OCI-LY1 (cell line): ENCODE results near the gene ITIH3.

Source experiments
- H2AFZ ChIP-seq: fragments of 200-600 bp; sonication (generic), shearing (Covaris generic); 2 replicates; pipeline ENCODE4 v1.6.0; 2014; ENCODE audit warnings: antibody characterized with exemption, mild to moderate bottlenecking, low read length
- H3F3A ChIP-seq: fragments of 200-600 bp; sonication (generic), shearing (Covaris generic); 2 replicates; pipeline ENCODE4 v1.6.0; 2014; ENCODE audit warnings: mild to moderate bottlenecking, antibody characterized with exemption, low read length, moderate library complexity; ENCODE audit not compliant: insufficient read depth
- H3K27ac ChIP-seq: fragments of 200-600 bp; sonication (generic); 2 replicates; pipeline ENCODE4 v1.5.1; 2014; ENCODE audit warnings: low read length, mixed run types, mild to moderate bottlenecking, low read depth; ENCODE audit not compliant: poor library complexity, severe bottlenecking
- H3K27me3 ChIP-seq: fragments of 200-600 bp; sonication (generic); 2 replicates; pipeline ENCODE4 v1.6.0; 2014; ENCODE audit warnings: antibody characterized with exemption, mild to moderate bottlenecking, low read length, moderate library complexity; ENCODE audit not compliant: insufficient read depth
- H3K36me3 ChIP-seq: fragments of 200-600 bp; sonication (generic); 2 replicates; pipeline ENCODE4 v1.6.1; 2014; ENCODE audit warnings: mild to moderate bottlenecking, antibody characterized with exemption, low read length, moderate library complexity, mixed read lengths; ENCODE audit not compliant: insufficient read depth
- H3K4me1 ChIP-seq: fragments of 200-600 bp; sonication (generic); 2 replicates; pipeline ENCODE4 v1.5.1; 2014; ENCODE audit warnings: mild to moderate bottlenecking, low read length, moderate library complexity; ENCODE audit not compliant: insufficient read depth, severe bottlenecking
- H3K4me2 ChIP-seq: fragments of 200-600 bp; sonication (generic), shearing (Covaris generic); 2 replicates; pipeline ENCODE4 v1.6.1; 2014; ENCODE audit warnings: low read length
- H3K4me3 ChIP-seq: fragments of 200-600 bp; sonication (generic); 2 replicates; pipeline ENCODE4 v1.5.1; 2014; ENCODE audit warnings: low read length, low read depth, mild to moderate bottlenecking, mixed read lengths; ENCODE audit not compliant: poor library complexity, severe bottlenecking
- H3K79me2 ChIP-seq: fragments of 200-600 bp; shearing (Covaris generic); 2 replicates; pipeline ENCODE4 v1.6.1; 2016; ENCODE audit warnings: mixed run types, low read length, mixed read lengths; ENCODE audit not compliant: insufficient read depth
- H3K9ac ChIP-seq: fragments of 200-600 bp; sonication (generic), shearing (Covaris generic); 2 replicates; pipeline ENCODE4 v1.6.1; 2014; ENCODE audit warnings: mild to moderate bottlenecking, low read length, mixed read lengths
- H3K9me2 ChIP-seq: fragments of 200-600 bp; sonication (generic), shearing (Covaris generic); 2 replicates; pipeline ENCODE4 v1.6.1; 2014; ENCODE audit warnings: low read depth, mild to moderate bottlenecking, low read length, mixed read lengths
- H3K9me3 ChIP-seq: fragments of 200-600 bp; shearing (Covaris generic); 2 replicates; pipeline ENCODE4 v1.6.1; 2014; ENCODE audit warnings: low read length, mixed read lengths
- H4K20me1 ChIP-seq: fragments of 200-600 bp; sonication (generic), shearing (Covaris generic); 2 replicates; pipeline ENCODE4 v1.6.0; 2016; ENCODE audit warnings: mild to moderate bottlenecking, low read length; ENCODE audit not compliant: insufficient read depth
- CTCF ChIP-seq: fragments of 200-600 bp; sonication (generic), shearing (Covaris generic); IDR thresholded peaks from 2 replicates; pipeline ENCODE4 v1.5.1; 2017; ENCODE audit warnings: mild to moderate bottlenecking, antibody characterized with exemption, low read length, moderate library complexity, mixed read lengths
- EZH2 ChIP-seq: fragments of 200-600 bp; sonication (generic), shearing (Covaris generic); IDR thresholded peaks from 2 replicates; pipeline ENCODE4 v1.8.0; 2017; ENCODE audit warnings: borderline replicate concordance, mixed run types, mild to moderate bottlenecking, antibody characterized with exemption, low read length, moderate library complexity, mixed read lengths

The ITIH3 gene

GRCh38 chr3:52835766-52836470 is 41.3 kb downstream of the ITIH3 start:
- TF ChIP-seq CTCF (no peak), EZH2 (no peak)
- Histone ChIP-seq H3K27ac (no peak overlapping the region), H3K79me2 (no peaks in the 10 kb centered on the region)

GRCh38 chr3:52836471-52836845 is 41.9 kb downstream of the ITIH3 start:
- no peaks in the 10 kb centered on the region for H3K9me3 ChIP-seq
- no peaks in the 10 kb centered on the region for H3K4me1 ChIP-seq
- no peak overlapping the region for H3K4me3 ChIP-seq
- no peaks in the 10 kb centered on the region for H3K9me2 ChIP-seq
- no peaks in the 10 kb centered on the region for H4K20me1 ChIP-seq
- H3K79me2 ChIP-seq, result no peaks in the 10 kb centered on the region
- H3K4me2 ChIP-seq, result no peak overlapping the region
- TF ChIP-seq CTCF (no peak), EZH2 (no peak)
- H3F3A ChIP-seq, result no peaks in the 10 kb centered on the region
- no peaks in the 10 kb centered on the region for H3K27me3 ChIP-seq
- H3K9ac ChIP-seq, result no peak overlapping the region
- no peak overlapping the region for H2AFZ ChIP-seq
- H3K36me3 ChIP-seq, result 0 out of 2 replicates have a peak, but pooled peaks cover 5% of the 10 kb centered on the region
- H3K27ac ChIP-seq, result no peak overlapping the region

More at GRCh38 chr3:52835766-52836470, 41.3 kb downstream of the ITIH3 start:
- Histone ChIP-seq H3K9ac (no peak overlapping the region), H4K20me1 (no peaks in the 10 kb centered on the region), H3K4me1 (no peaks in the 10 kb centered on the region), H3F3A (no peaks in the 10 kb centered on the region), H3K9me3 (no peaks in the 10 kb centered on the region), H3K4me2 (no peak overlapping the region), H3K9me2 (no peaks in the 10 kb centered on the region), H2AFZ (no peak overlapping the region), H3K4me3 (no peak overlapping the region), H3K27me3 (no peaks in the 10 kb centered on the region), H3K36me3 (0 out of 2 replicates have a peak, but pooled peaks cover under 1% of the 10 kb centered on the region)

GRCh38 chr3:52836986-52837385 is 42.4 kb downstream of the ITIH3 start:
- no peak for TF ChIP-seq EZH2
- no peak for TF ChIP-seq CTCF
- no peaks in the 10 kb centered on the region for H3K9me3 ChIP-seq
- no peaks in the 10 kb centered on the region for H3K79me2 ChIP-seq
- H3K9me2 ChIP-seq, result no peaks in the 10 kb centered on the region
- H3F3A ChIP-seq, result no peaks in the 10 kb centered on the region
- no peak overlapping the region for H3K4me3 ChIP-seq
- no peak overlapping the region for H3K4me2 ChIP-seq
- H4K20me1 ChIP-seq, result no peaks in the 10 kb centered on the region
- no peak overlapping the region for H3K9ac ChIP-seq
- H3K36me3 ChIP-seq, result peaks cover 5% of the 10 kb centered on the region; the same call in 1 of the 2 replicates
- H3K4me1 ChIP-seq, result no peaks in the 10 kb centered on the region
- H3K27ac ChIP-seq, result no peak overlapping the region
- H3K27me3 ChIP-seq, result no peaks in the 10 kb centered on the region
- H2AFZ ChIP-seq, result no peak overlapping the region
